ENCODE measurements around the gene FBXL7.

GRCh38 chr5:15611008-15611407 lies 111.0 kb downstream of the FBXL7 start:
- TF ChIP-seq CHD2 (IDR thresholded peaks at IDR 0.05; ENCODE audit: low read depth, low read length) (no peak), SMAD4 (CRISPR knock-in tag; conservative IDR thresholded peaks at IDR 0.05) (no peak), GABPB1 (CRISPR knock-in tag; IDR thresholded peaks at IDR 0.05) (no peak), GATA2 (CRISPR knock-in tag; IDR thresholded peaks at IDR 0.05) (no peak), NRF1 (conservative IDR thresholded peaks at IDR 0.05 in 1 of 2, IDR thresholded peaks at IDR 0.05 in 1 of 2) (no peak), ZC3H11A (IDR thresholded peaks at IDR 0.05; ENCODE audit: low read depth, low read length) (no peak), LEF1 (IDR thresholded peaks at IDR 0.05) (no peak), ZBTB17 (CRISPR knock-in tag; IDR thresholded peaks at IDR 0.05) (no peak), ZBTB33 (CRISPR knock-in tag; IDR thresholded peaks at IDR 0.05) (no peak), DIDO1 (tag; IDR thresholded peaks at IDR 0.05; ENCODE audit: low read depth) (no peak)

All from K562 (cell line).